HG03095 (cell line): ENCODE results near the gene C1QTNF12.

Experiments used
- ATAC-seq: cut with Tn5 transposase; IDR thresholded peaks from one replicate; pipeline ENCODE4 v1.9.1; 2021; ENCODE audit warnings: moderate library complexity; ENCODE audit not compliant: unreplicated experiment

Gene C1QTNF12

DNA sequence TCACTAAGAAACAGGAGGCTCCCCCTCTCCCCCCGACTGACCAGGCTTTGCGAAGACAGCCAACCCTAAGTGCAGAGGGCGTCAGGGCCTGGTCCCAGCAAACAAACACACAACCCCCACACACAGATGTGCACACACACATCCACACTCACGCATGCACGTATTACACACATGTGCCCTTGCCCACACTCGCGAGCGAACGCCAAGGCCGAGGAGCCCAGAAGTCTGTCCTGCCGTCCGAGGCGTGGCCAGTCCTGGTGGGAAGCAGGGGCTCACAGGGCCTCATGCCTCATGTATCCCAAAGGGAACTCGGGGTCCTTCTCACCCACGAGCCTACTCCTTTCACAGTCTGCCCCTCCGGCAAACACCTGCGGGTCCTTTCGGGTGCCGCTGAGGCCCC is 16.8 kb downstream of the C1QTNF12 start:
- ATAC-seq: no peak

GRCh38 chr1:1228596-1229321 is 17.8 kb downstream of the C1QTNF12 start:
- no peak for ATAC-seq

DNA sequence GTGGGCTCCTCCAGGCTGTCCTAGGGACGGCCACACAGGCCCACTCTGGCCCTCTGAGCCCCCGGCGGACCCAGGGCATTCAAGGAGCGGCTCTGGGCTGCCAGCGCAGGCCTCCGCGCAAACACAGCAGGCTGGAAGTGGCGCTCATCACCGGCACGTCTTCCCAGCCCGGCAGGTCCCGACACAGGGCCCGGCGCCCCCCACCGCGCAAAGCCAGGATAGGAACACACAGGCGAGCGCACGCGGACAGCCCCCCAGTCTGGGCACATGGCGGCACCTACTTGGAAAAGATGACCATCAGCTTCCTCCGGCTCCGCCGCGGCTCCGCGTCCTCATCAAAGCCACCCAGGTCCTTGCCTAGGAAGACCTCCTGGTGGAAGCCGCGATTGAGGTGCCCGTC is 18.3 kb downstream of the C1QTNF12 start:
- ATAC-seq: no peak

- ATAC-seq: no peak
Measured at GRCh38 chr1:1227386-1227785, 19.1 kb downstream of the C1QTNF12 start.

- no peak for ATAC-seq
Measured at GRCh38 chr1:1226566-1227362, 19.8 kb downstream of the C1QTNF12 start.

DNA sequence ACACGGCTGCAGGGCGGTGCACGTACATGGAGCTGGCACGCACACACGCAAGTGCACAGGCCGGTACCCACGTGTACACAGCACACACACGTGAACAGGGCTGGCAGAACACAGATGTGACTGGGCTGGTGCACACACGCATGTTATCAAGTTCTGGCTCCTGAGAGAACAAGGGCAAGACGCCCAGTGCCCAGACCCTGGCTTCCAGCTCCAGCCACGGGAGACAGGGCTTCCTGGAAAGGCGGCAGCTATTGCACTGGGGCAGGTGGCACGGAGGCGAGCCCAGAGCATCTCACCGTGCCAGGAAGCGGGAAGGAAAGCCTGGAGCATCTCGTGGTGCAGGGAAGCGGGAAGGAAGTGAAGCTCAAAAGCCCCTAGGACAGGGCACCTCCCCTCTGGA is 20.6 kb downstream of the C1QTNF12 start:
- ATAC-seq: no peak

DNA sequence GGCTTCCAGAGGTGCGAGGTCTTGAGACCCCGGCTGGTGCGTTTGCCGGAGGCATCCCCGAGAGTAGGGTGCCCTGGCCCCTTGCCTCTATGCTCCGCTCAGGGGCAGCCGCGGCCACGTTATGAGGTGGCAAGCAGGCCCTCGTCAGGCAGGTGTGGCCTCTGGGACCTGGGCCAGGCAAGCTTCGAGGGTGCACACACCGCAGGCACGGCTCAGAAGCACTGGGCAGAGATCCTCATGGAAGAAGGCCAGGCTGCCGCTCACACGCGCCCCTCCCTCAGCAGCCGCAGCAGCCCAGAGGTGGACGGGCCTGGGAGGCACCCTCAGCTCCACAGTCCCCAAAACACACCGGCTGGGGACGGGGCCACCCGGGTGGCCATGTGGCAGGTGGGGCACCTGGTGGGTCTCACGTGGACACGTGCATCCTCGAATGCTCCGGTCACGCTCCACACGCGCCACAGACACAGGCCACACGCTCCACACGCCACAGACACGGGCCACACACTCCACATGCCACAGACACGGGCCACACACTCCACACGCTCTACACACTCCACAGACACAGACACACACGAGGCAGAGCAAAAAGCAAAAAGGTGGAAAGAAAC is 21.2 kb downstream of the C1QTNF12 start:
- ATAC-seq: no peak

GRCh38 chr1:1223891-1224290 is 22.6 kb downstream of the C1QTNF12 start:
- ATAC-seq: no peak

DNA sequence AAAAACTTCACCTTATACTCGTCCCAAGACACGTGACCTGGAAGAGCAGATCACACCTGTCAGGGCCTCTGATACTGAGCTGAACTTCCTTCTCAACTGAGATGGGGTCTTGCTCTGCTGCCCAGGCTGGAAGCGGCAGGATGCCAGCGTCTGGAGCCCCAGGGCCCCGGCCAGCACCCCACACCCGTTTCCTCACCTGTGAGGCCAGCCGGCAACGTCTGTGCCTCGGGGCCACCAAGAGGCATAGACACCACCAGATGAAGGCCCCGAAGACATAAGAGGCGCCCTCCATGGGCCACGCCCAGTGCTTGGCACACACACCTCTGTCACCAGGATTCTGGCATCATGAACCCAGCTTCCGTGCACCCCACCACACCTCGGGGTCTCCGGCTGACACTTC is 23.2 kb downstream of the C1QTNF12 start:
- ATAC-seq: no peak

DNA sequence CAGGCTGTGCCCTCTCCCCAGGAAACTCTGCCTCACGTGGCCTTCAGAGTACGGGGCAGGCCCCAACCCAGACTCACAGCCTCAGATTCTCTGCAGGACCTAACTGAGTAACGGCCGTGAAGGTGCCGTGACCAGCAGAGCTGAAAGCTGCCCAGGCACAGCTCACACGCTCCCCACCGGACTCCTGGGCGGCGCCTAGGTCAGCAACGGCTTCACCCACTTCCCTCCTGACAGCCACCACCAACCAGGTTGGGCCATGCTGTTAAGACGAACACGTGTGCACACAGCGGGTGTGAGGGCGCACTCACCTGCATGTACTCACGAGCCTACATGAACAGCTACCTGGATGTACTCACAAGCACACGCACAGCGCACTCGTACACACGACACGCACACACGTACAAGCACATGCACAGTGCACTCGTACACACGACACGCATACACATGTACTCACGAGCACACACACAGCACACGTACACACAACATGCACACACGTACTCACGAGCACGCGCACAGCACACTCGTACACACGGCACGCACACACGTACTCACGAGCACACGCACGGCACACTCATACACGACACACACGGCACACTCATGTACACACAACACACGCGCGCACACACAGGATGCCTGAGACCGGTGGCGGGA is 23.8 kb downstream of the C1QTNF12 start:
- ATAC-seq: no peak

GRCh38 chr1:1221887-1222574 is 24.5 kb downstream of the C1QTNF12 start:
- ATAC-seq: no peak

DNA sequence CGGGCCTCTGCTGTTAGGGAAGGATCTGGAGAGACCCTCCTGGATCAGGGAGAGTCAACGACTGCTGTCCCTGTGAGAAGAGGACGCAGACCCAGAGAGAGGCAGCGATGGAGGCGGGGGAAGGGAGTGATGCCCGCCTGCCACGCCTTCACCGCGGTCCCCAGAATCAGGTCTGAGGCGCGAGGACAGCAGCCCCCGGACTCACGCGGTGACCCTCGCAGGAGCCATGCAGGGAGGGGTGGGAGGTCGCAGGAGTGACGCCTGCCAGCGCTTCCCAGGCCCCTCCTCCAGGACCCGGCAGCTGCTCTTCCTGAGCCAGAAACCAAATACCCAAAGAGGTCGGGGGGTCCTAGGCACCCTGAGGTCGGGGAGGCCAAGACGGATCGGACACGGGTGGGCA is 26.3 kb downstream of the C1QTNF12 start:
- ATAC-seq: no peak

GRCh38 chr1:1219341-1219740 is 27.2 kb downstream of the C1QTNF12 start:
- no peak for ATAC-seq

DNA sequence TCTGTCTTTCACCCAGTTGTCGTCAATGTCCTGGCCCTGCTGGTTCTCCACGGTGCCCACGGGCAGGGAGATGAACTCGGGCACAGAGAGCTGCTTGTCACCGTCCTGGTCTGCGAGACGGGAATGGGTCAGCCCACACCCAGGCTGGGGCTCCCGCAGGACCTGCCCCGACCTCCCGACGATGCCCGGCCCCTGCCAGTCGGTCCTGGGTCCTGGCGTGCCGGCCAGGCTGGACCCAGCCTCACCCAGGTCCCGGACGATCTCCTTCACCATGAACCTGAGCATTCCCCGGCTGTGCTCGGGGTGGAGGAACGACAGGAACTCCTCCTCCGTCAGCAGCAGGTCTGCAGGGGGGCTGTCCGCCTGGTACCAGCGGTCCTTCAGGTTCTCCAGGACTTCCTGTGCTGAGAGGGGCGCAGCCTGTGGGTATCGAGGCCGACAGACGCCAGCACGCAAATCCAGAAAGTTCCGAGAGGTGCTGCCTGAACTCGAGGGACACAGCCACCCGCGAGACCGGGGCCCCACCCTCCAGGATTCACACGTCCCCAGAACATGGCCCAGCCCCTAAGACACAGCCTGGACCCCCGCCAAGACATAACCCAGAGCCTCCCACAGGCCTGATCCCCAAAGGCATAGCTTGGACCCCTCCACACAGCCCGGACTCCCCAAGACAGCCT is 27.9 kb downstream of the C1QTNF12 start:
- ATAC-seq: no peak

GRCh38 chr1:1217621-1218523 is 28.6 kb downstream of the C1QTNF12 start:
- ATAC-seq: no peak

- no peak for ATAC-seq
Measured at GRCh38 chr1:1216770-1217620, 29.5 kb downstream of the C1QTNF12 start.

GRCh38 chr1:1215881-1216605 is 30.5 kb downstream of the C1QTNF12 start:
- ATAC-seq: no peak
